GM21825 (cell line): Measurements from ENCODE around the gene SCN3B.

Source experiments
- ATAC-seq: cut with Tn5 transposase; IDR thresholded peaks from one replicate; pipeline ENCODE4 v1.9.1; 2021; ENCODE audit warnings: mild to moderate bottlenecking, moderate library complexity; ENCODE audit not compliant: unreplicated experiment

Gene SCN3B

DNA sequence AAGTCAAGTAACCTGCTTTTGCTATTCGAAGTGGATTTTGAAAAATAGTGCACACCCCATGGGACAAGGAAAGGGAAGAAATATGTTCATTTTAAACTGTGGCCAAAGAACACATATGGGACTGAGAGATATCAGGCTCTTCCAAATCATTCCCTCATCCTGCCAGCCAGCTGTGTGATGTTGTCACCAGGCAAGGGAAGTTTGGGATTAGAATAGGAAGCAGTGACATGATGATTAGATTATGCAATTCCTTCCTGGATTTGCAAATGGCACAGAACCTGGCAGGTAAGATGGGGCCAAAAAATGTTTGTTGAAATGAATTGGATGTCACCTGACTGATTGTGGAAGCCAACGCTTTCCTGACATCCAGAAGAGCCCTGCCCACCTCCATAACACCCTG is 4.9 kb upstream of the SCN3B start:
- no peak for ATAC-seq

DNA sequence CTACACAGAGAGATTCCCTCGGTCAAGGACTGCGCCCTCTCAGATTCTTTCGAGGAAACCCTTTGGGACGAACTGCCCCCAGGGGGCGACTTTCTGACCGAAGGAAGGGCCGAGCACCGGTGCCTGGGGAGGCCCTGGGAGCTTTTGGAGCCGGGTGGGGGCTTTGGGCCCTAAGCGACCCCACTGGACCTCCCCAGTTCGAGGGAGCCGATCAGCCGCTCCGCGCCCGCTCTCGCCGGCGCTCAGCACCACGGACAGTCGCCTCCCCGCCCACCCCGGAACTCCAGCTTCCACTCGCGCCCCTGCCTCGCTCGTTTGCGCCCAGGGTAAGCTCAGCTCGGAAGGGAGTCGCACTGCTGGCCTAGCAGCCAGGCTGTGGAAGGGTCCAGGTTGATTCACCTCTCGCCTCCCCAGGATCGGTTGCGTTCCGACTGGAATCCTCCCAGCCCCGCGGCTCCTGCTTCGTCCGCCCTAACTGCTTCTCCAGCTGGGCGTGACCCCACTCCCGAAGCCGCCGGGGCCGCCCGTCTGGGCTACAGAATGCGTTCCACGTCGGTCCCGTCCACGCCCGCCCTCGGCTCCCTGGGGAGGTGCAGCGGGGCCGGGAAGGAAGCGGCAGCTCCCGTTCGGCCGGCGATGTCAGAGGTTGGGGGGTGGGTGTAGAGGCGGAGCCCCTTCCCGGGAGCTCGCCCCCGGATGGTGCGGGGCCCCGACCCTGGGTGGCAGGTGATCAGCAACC is 428 bp downstream of the SCN3B start:
- ATAC-seq: no peak

DNA sequence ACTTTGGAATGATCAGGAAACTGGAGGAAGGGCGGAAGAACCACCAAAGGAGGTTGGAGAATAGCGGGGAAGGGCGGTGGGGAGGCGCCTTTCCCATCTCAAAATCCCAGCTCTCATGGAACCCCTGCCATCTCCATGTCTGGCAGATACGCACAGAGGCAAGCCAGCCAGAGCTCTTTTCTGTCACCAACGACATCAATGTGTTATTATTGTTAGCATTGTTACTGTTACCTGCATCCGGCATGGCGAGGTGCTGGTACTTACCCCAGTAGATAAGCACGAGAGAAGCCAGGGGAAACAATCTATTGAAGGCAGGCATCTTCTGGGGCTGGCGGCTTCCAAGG is 969 bp downstream of the SCN3B start:
- no peak for ATAC-seq

DNA sequence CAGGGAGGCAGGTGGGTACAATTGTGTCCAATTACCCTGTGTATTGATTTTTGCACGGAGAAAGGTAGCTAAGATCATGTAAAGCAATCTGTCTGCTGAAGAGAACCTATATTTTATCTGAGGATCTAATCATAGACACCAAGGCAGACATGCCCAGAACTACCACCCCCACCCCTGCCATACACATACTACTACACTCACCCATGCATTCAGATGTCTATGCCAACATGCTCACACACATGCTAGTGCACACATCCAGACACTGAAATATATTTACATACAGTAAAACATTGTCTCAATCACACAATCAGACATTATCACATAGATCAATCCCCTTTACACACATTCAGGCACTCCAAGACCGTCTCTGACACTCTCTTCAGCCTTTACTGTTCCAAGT is 1.8 kb downstream of the SCN3B start:
- no peak for ATAC-seq

DNA sequence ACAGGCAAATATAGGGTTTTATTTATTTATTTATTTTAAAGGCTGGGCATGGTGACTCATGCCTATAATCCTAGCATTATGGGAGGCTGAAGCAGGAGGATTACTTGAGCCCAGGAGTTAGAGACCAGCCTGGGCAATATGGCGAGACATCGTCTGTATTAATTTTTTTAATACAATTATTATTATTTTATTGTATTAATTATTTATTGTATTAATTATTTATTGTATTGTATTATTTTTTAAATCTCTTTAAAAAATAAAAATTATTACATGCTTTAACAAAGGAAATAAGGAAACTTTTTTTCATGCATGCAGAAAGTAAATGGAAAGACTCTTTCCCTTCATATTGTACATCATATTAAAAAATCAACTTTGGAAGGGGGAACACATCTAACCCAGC is 3.5 kb downstream of the SCN3B start:
- no peak for ATAC-seq

DNA sequence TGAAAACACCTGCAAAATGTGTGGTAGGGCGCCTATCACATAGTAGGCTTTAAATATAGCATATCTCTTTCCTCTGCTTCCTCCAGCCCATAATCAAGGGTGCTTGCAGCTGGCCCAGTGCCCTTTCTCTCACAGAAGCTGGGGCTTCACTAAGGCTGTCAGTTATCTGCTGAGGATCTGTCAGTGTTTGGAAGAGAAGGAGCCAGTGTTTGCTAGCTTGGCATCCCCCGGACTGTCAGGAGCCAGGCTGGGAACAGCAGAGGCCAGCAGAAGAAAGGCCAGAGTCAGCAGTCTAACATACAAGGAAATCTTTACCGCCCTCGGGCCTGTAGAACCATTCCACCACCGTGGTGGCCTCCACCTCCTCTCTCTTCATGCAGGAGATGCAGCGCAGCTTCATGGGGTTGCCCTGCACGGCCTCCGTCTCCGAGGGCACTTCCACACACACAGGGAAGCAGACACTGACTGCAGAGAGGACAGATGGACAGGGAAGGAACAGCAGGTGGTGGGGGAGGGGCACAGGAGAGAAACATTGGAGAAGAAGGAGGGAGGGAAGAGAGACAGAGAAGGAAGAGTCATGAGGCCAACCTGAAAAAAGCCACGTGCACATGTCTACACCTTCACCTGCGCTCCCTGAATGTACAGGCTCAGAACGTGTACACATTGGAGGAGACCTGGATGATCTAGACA is 9.0 kb downstream of the SCN3B start:
- no peak for ATAC-seq

DNA sequence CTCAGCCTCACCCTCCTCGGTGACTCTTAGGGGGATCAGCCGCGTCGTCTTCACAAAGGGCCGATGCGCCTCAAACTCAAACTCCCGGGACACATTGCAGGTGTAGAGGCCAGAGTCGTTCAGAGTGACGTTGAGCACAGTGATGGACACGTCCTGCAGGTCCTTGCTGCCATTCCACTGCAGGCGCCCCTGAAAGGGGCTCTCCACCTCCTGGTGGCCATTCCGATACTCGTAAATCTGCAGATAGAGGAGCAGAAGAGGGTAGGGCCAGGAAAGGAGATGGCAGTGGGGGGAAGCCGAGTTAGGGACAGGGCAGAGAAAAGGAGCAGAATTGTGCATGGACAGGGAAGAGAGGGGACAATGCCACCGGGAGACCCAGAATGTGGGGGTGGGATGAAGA is 12.0 kb downstream of the SCN3B start:
- ATAC-seq: no peak

DNA sequence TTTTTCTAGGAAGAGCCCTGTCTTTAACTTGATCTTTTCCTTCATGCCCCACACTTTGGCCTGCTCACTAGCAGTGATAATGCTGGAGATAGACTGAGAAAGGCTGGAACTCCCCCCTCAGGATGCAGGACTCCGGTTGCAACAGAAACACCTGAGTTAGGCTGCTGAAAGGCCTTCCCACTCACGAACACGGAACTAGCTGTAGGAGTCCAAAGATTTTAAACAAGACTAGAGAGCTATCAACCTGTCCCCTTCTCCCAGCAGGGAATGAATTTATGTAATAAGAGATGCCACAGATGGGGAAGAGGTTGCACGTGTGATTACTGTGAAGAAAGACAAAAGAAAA is 13.0 kb downstream of the SCN3B start:
- no peak for ATAC-seq

DNA sequence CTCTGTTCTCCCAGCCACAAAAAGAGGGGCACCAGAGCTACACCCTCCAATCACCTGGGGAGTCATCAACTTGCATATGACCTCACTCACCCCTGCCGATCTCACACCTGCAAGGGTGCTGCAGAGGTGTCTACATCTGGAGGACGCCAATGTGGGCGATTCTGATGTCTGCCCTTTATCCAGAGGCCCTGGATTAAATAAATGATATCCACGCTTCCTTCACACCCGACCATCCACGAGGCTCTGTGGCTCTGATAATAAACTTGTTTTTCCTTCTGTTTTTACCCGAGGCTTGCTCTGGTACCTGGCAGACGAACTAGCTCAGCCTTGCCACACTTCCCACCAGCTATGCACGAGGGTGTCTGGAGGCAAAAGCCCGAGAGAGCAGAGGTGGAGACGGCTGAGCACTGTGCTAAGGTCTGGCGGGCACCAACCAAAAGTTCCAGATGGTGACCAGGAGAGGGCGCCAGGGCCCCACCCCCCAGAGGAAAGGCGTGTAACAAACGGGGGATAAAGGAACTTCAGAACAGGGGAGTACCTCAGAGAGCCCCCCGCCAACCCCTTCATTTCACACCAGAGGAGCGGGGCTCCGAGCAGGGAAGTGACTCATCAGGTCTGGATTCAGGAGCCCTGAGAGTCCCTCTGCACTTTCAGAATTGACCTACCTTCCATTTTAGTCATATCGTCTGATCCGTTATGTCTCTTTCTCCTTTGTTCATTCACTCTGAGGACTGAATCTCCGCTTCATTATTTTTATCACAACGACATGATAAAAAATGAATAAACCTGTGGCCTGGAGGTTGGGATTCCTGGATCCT is 13.5 kb downstream of the SCN3B start:
- peak; percentile 55 for ATAC-seq

DNA sequence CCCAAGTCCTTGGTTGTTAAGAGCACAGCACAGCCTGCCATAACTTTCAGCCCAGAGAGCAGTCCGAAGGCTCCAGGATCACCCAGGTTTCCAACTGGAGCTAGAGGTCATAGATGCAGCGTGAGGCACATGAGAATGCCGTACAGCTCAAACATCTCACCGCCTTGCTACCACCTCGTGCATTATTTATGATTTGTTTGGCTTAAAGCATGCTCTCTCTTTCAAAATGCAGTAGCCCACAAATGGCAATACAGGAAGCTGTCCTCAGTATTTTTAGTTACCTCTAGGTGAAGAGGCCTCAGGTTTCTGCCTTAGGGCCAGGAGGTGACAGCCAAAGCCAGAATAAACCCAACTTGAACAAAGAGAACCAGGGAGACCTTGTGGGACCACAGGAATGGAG is 14.4 kb downstream of the SCN3B start:
- no peak for ATAC-seq

DNA sequence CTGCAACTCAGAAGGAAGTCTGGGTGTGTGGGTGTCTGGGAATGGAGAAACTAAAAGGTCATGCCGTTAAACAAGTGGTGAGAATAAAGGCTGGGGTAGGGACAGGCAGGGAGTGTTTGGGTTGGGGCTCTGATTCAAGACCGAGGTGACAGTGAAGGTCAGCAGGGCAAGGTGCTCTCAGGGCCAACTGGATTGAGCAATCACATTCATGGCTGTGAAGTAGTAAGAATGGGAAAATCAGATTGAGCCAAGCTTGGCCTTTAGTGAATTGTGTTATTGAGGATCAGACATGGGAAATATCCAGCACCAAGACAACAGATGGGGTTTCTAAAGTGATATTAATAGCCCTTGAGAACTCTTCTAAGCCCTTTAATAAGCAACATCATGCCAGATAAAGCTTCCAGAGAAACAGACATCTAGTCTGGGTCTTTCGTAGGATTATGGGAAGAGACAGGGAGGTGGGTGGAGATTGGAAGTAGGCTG is 24.3 kb downstream of the SCN3B start:
- no peak for ATAC-seq

DNA sequence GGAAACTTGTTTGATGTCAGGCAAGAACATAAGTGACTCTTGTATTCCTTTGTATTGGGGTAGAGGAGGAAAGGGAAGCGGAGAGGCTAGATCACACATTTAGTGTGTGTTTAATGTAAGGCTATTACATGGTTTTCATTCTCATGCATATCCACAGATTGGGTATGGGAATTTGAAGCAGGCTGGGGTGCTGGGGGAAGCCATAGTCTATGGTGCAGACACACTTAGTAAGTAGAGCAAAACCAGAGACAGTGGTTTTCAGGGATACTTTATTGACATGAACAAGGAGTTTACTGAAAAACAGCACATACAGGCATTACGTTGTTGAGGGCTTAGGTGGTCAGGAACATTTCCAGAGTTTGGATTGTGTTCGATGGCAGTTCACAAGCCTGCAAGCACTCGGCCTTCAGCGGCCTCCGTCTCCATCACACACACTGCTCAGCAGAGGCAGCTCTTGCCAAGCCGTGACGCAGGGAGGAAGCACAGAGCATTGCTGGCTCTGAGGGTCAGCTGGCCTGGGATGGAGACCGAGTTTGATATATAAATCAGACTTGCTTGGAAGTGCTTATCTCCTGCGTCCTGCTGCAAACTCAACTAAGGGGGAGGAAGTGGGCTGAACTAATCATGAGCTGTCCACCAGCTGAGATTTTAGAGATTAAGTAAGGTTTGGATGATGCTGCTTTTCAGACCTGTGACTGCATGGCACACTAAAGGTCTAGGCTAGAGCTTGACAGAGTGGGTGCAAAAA is 25.3 kb downstream of the SCN3B start:
- ATAC-seq: no peak

DNA sequence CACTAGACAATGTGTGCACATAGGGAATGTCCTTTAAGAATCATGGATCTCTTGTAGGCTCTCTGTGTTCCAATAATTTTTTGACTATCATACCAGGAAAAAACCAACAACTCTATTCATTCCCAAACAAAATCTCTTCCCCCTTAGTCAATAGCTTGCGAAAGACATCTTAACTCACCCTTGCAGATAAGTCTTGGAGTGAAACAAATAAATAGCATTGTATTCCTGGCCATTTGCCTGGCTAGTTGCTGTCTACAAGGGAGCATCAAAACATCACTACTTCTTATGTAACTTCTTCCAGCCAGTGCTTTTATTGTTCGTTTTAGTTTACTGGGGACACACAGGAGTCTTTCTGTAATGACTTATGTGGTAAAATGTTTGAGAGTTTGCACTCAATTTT is 29.4 kb downstream of the SCN3B start:
- ATAC-seq: no peak

DNA sequence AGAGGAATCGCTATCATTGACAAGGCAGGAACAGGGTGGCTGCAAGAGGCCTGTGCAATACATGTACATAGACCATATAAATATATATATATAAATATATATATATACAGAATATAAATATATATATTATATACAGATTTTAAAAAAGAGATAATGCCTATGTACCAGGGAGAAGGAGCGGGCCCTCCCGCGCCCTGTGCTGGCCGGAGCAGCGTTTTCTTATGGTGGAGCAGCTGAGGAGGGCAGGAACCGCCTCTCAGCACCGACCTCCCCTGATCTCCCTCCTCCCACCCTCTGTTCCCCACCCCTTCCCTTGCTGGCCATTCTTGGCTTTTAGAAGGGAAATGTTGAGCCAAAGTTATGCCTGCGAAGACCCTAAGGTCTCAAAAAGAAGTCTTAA is 31.8 kb downstream of the SCN3B start:
- no peak for ATAC-seq

DNA sequence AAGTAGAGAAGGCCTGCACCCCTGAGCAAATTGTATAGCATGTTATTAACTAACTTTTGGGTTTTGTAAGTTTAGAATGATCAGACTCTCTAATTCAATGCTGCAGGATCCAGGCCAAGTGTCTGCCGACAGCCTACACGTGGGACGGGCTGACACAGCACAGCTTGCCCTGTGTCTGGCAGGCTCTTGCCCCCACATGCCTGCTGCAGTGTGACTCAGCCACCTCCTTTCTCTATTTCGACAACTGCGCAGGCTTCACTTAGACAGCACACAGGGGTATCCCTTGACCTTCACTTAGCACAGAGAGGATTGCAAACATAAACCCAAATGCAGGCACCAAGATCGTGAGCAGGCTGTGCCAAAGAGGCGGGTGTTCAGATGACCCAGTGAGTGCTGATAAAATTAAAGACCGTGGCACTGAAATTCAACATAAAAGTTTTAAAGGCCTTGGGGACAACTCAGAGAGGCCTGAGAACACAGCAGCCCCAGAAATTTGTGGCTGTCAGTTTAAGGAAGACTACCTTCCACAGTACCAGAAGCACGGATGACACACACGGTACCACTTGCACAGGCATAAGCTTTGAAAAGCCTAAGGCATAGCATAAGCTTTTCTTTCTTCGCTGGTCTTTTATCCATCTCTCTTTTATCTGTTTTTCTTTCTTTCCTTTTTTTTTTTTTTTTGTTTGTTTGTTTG is 37.8 kb downstream of the SCN3B start:
- no peak for ATAC-seq

DNA sequence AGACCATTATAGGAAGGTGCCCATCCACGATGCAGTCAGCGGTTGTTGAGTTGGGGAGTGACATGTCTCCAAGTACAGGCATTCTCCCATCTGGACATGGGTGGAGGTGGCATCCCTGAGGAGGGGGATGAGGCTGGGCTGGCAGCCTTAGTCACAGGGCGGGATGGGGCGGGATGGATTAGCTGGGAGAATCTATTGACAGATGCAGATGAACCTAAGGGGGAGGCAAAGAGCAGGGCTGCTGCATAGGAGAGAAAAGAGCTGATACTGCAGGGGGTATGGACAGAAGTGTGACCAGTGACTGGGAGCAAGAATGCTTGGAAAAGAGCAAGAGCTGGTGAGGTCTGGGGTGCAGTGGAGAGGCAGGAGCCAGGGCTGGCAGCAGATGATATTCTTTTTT is 42.7 kb downstream of the SCN3B start:
- ATAC-seq: no peak

DNA sequence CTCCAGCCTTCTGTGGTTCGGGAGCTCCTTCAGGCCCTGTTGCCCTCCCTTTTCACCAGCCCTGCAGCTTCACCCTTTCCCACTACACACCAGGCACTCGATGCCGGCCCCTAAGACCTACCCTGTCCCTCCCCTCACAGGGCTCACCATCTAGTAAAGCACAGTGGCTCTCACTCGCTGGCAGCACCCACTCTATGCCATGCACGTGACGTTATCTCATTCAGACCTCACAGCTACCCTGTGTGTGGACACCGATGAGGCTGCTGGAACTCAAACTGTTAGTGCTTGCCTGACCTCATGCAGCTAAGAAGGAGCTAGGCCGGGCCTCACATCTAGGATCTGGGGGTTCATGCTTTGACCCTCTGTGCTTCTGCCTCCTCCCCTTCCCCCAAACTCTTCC is 45.5 kb downstream of the SCN3B start:
- no peak for ATAC-seq

DNA sequence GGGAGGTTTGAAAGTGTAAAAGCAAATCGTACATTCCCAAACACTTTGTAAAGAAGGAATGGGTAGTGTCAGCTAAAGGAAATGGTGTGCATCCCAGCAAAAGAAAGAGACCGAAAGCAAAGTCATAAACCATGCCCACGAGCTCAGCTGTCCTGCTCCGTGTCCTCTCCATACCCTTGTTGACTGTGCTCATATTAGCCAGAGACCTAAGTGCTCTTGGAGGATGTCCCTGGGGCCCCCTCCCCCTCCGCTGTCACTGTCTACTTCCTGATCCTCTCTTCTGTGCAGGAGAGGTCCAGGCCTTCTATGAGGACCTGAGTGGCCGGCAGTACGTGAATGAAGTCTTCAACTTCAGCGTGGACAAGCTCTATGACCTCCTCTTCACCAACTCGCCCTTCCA is 46.1 kb downstream of the SCN3B start:
- ATAC-seq: no peak

DNA sequence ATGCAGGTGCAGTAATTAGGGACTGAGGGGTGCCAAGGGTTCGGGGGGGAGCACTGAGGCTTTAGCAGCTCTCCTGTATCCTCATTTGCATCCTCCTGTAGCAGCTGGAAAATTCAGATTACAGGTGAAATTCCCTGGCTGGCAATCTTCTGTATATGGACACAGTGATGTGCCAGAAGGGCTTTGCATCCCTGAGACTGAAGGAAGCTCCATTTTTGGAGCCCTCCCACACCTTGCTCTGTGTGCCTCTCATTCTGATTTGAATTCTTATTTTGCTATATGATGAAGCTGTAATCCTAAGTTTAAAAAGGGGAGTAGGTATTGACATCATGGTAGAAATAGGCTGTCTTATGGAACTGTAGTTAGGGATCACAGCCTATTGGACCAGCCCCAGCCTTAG is 46.6 kb downstream of the SCN3B start:
- ATAC-seq: no peak

DNA sequence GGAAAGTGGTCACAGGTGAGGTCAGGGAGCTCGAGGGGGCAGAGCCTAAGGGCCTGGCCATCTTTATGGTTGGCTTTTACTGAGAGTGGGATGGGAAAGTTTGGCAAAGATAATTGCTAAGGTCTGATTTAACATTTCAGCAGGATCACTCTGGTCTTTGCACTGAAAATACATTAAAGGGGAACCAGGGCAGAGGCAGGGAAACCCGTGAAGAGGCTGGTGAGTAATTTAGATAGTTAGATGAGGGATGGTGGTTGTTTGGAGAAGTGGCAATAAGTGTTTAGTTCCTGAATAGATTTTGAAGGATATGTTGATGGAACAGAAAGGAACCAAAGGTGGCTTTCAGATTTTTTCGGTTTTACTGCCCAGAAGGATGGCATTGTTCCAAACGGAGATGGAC is 50.8 kb downstream of the SCN3B start:
- ATAC-seq: no peak

DNA sequence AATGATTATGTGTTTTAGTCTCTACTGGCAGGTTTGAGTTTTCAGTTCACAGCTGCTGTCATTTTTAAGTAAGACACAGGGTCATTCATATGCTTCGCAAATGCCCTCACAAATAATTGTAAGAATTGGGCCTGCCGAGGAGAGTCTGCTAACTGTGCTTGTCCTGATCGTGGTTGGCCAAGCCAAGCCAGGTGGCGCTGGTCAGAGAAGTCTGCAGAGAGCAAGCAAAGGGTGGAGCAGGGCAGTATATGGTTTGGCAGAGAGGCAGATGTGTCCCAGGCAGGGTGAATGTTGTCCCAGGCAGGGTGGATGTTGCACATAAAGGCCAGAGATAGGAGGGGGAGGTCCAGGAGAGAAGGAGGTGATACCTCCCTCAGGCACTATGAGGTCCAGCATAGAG is 52.7 kb downstream of the SCN3B start:
- ATAC-seq: no peak
